ENCODE data around the gene LTF. TPM values are rescaled to one million over a fixed set of nuclear protein-coding genes. Genes with fewer than 3 reads are reported as not detected.

LTF gene
- total and polyA plus RNA-seq, 9 of the 15 experiments (the other 6 are each of a cell fraction or from before 2014, with no cell fraction given) = 0.07 TPM; not detected in 8

GRCh38 chr3:46454209-46454595 lies 10.5 kb downstream of the LTF start (continued):
- TF ChIP-seq ZNF253 (CRISPR knock-in tag; conservative IDR thresholded peaks at IDR 0.05) (no peak), GABPB1 (CRISPR knock-in tag; IDR thresholded peaks at IDR 0.05) (no peak), PTRF (tag; IDR thresholded peaks at IDR 0.05) (no peak)

- no peak for ATAC-seq
Observed at GRCh38 chr3:46453526-46454208, 11.0 kb downstream of the LTF start.

More at GRCh38 chr3:46453526-46454208, 11.0 kb downstream of the LTF start:
- in situ Hi-C loops (cut with MboI) = no loop called here
- POLR2A ChIA-PET = interaction anchor here (0.5 kb wide), 1 partner anchor 64 kb away, joined by 3 read pairs; no protein-coding TSS in a partner anchor
- H3K4me3 ChIP-seq = no peak overlapping the region
- H3K9ac ChIP-seq (ENCODE audit: insufficient read depth in 1 of 2, low read depth in 2 of 2, low read length in 2 of 2) = no peak overlapping the region
- no peak overlapping the region for H2AFZ ChIP-seq (ENCODE audit: low read depth, low read length)
- no peaks in the 10 kb centered on the region for H3K9me1 ChIP-seq (ENCODE audit: control insufficient read depth, insufficient read depth, low read length)
- no TSS peak for BruUV-seq (replicated peaks)
- H3K36me3 ChIP-seq (ENCODE audit: control insufficient read depth, insufficient read depth, low read length) = no peaks in the 10 kb centered on the region
- peaks cover 50 to 73% of the 10 kb centered on the region in 2 experiments for H3K27me3 ChIP-seq (ENCODE audit: control insufficient read depth in 2 of 2, insufficient read depth in 2 of 2, low read length in 2 of 2)
- CTCF ChIA-PET (ENCODE audit: low intra/inter-chr PET ratio) = no interaction called here
- no peak overlapping the region for H3K4me2 ChIP-seq (ENCODE audit: insufficient read depth, low read length)
- H3K9me3 ChIP-seq (replicated peaks; ENCODE audit: control insufficient read depth, insufficient read depth, low read depth, low read length) = no peaks in the 10 kb centered on the region
- FAIRE-seq = no peak
- no peaks in the 10 kb centered on the region for H3K79me2 ChIP-seq (ENCODE audit: control insufficient read depth, insufficient read depth, low read length)
- peaks cover 0 to 2% of the 10 kb centered on the region in 2 experiments; a peak in 1 of 5 replicates for H3K4me1 ChIP-seq (replicated peaks in 1 of 2; ENCODE audit: control insufficient read depth in 2 of 2, insufficient read depth in 2 of 2, low read length in 2 of 2)
- TF ChIP-seq ZMIZ1 (IDR thresholded peaks at IDR 0.05; ENCODE audit: low read depth in 2 of 2, low read length in 2 of 2) (no peak), MEIS2 (IDR thresholded peaks at IDR 0.05; ENCODE audit: partially characterized antibody) (no peak), ZSCAN32 (CRISPR knock-in tag; IDR thresholded peaks at IDR 0.05) (no peak), ASH1L (IDR thresholded peaks at IDR 0.05; ENCODE audit: borderline replicate concordance, low read depth, partially characterized antibody) (no peak), CTCFL (IDR thresholded peaks at IDR 0.05; ENCODE audit: borderline replicate concordance, insufficient read depth, low read depth, low read length, poor library complexity, severe bottlenecking) (no peak), SNIP1 (IDR thresholded peaks at IDR 0.05; ENCODE audit: low read depth) (no peak), ZNF175 (CRISPR knock-in tag; IDR thresholded peaks at IDR 0.05; ENCODE audit: low read depth) (no peak), ZNF197 (CRISPR knock-in tag; IDR thresholded peaks at IDR 0.05; ENCODE audit: low read depth) (no peak), ZC3H4 (CRISPR knock-in tag; IDR thresholded peaks at IDR 0.05; ENCODE audit: borderline replicate concordance) (no peak), POLR2G (IDR thresholded peaks at IDR 0.05; ENCODE audit: low read depth, low read length) (no peak), FIP1L1 (IDR thresholded peaks at IDR 0.05; ENCODE audit: low read depth, low read length, poor library complexity, severe bottlenecking) (no peak), ZNF586 (CRISPR knock-in tag; conservative IDR thresholded peaks at IDR 0.05) (no peak)
- no peaks in the 10 kb centered on the region for H4K20me1 ChIP-seq (replicated peaks; ENCODE audit: control insufficient read depth, insufficient read depth, low read length)
- no peak overlapping the region for H3K27ac ChIP-seq (ENCODE audit: extremely low read depth, low read depth, low read length)
- intact Hi-C loops (cut with micrococcal nuclease) = no loop called here
- WGBS (ENCODE audit: insufficient coverage, low coverage, missing lambda C conversion rate) = 1% methylated on average over 7 of the region's 7 CpGs
- DNase-seq (ENCODE audit: extremely low read depth in 1 of 4, low spot score in 3 of 4) = no peak

All from K562 (cell line).